GM12878 (cell line): Measurements from ENCODE around the gene CREB5. TPM values are rescaled to one million over a fixed set of nuclear protein-coding genes. Genes with fewer than 3 reads are reported as not detected.

ENCODE experiments used
- ATAC-seq: fragments of 200-7000 bp; cut with Tn5 transposase; 3 replicates; pipeline ENCODE4 v1.9.1; 2020; ENCODE audit warnings: mild to moderate bottlenecking, moderate library complexity
- BruUV-seq: library from RNA; stranded (reverse); fragments of 400-500 nt; replicated peaks from 2 replicates; lab custom pipeline; 2021; lab: Mats Ljungman, UMichigan
- CTCF ChIA-PET: fragments of 300-600 bp; sonication (Branson Sonifier 250); formaldehyde crosslinking; extraction: SDS; loops from one replicate; lab custom pipeline; 2021; ENCODE audit warnings: inconsistent platforms; lab: Yijun Ruan, JAX
- POLR2A ChIA-PET: fragments of 350-600 bp; formaldehyde crosslinking; extraction: SDS; loops from one replicate; lab custom pipeline; 2021; ENCODE audit warnings: inconsistent platforms; lab: Charles Lee
- RAD21 ChIA-PET: fragments of 300-600 bp; sonication (Branson Sonifier 250); formaldehyde crosslinking; loops from one replicate; lab custom pipeline; 2023; ENCODE audit warnings: antibody characterized with exemption; ENCODE audit not compliant: unreplicated experiment; lab: Charles Lee
- SMC1A ChIA-PET: fragments of 300-600 bp; sonication (Branson Sonifier 250); formaldehyde crosslinking; loops from one replicate; lab custom pipeline; 2023; ENCODE audit not compliant: unreplicated experiment, uncharacterized antibody; lab: Charles Lee
- DNase-seq: peaks from one replicate; pipeline ENCODE4 v3.0.0-alpha.2; 2011; ENCODE audit warnings: low read depth, low spot score
- FAIRE-seq: peaks from 3 replicates; lab custom pipeline; 2011; peaks lifted over from hg19 to GRCh38; lab: Jason Lieb, UNC
- H2AFZ ChIP-seq: 2 replicates; pipeline ENCODE4 v1.6.0; 2011; ENCODE audit warnings: low read depth, low read length, control low read depth; ENCODE audit not compliant: control insufficient read depth
- H3K27ac ChIP-seq: 2 replicates; pipeline ENCODE4 v1.5.1; 2011; ENCODE audit warnings: control low read depth; ENCODE audit not compliant: control insufficient read depth, insufficient read depth
- H3K27me3 ChIP-seq, 2 experiments: replicated peaks in 1 of 2; 2 replicates each; pipeline versions ENCODE4 v1.6.0 to v1.6.1; 2011; ENCODE audit warnings: low read length in 1 of 2; ENCODE audit not compliant: control insufficient read depth in 2 of 2, insufficient read depth in 2 of 2
- H3K36me3 ChIP-seq, 2 experiments: 2 replicates each; pipeline ENCODE4 v1.5.1; 2011; ENCODE audit warnings: low read length in 1 of 2; ENCODE audit not compliant: control insufficient read depth in 2 of 2, insufficient read depth in 2 of 2
- H3K4me1 ChIP-seq: 2 replicates; pipeline ENCODE4 v1.6.1; 2011; ENCODE audit warnings: mild to moderate bottlenecking, low read length, moderate library complexity, mixed read lengths; ENCODE audit not compliant: control insufficient read depth, insufficient read depth
- H3K4me2 ChIP-seq: 2 replicates; pipeline ENCODE4 v1.6.0; 2011; ENCODE audit warnings: control low read depth; ENCODE audit not compliant: control insufficient read depth, insufficient read depth
- H3K4me3 ChIP-seq: fragments of 200-600 bp; sonication (generic); 2 replicates; pipeline ENCODE4 v1.5.1; 2016
- H3K79me2 ChIP-seq: 2 replicates; pipeline ENCODE4 v1.6.0; 2011; ENCODE audit warnings: low read length; ENCODE audit not compliant: control insufficient read depth, insufficient read depth
- H3K9ac ChIP-seq: 2 replicates; pipeline ENCODE4 v1.8.0; 2011; ENCODE audit warnings: low read length, control low read depth, mixed read lengths; ENCODE audit not compliant: control insufficient read depth, insufficient read depth
- H3K9me3 ChIP-seq: replicated peaks from 3 replicates; pipeline ENCODE4 v1.5.1; 2011; ENCODE audit warnings: mild to moderate bottlenecking, low read length; ENCODE audit not compliant: control insufficient read depth, insufficient read depth
- H4K20me1 ChIP-seq: 2 replicates; pipeline ENCODE4 v1.6.0; 2011; ENCODE audit not compliant: control insufficient read depth, insufficient read depth
- ESRRA ChIP-seq: IDR thresholded peaks from 2 replicates; pipeline ENCODE4 v1.6.1; 2012; ENCODE audit warnings: mild to moderate bottlenecking, low read length, improper control_type of control experiment
- JUNB ChIP-seq: IDR thresholded peaks from 2 replicates; pipeline ENCODE4 v1.6.1; 2016; ENCODE audit warnings: antibody characterized with exemption, mild to moderate bottlenecking
- KLF5 ChIP-seq: fragments of 450-650 bp; IDR thresholded peaks from 2 replicates; pipeline ENCODE4 v1.6.1; 2014; ENCODE audit warnings: mild to moderate bottlenecking; ENCODE audit not compliant: partially characterized antibody
- MYC ChIP-seq: IDR thresholded peaks from 2 replicates; pipeline ENCODE4 v1.6.1; 2011; ENCODE audit warnings: mild to moderate bottlenecking, low read length, moderate library complexity, inconsistent platforms; ENCODE audit not compliant: insufficient read depth, insufficient replicate concordance, insufficient read length, severe bottlenecking
- NR2F1 ChIP-seq: fragments of 450-650 bp; conservative IDR thresholded peaks from 2 replicates; pipeline ENCODE4 v1.6.1; 2017; ENCODE audit warnings: mild to moderate bottlenecking
- RAD51 ChIP-seq: fragments of 450-650 bp; IDR thresholded peaks from 2 replicates; pipeline ENCODE4 v1.6.1; 2016; ENCODE audit warnings: moderate library complexity, mild to moderate bottlenecking, inconsistent platforms
- RFX5 ChIP-seq: IDR thresholded peaks from 2 replicates; pipeline ENCODE4 v1.6.1; 2011; ENCODE audit warnings: low read depth, low read length, improper control_type of control experiment
- SIN3A ChIP-seq: IDR thresholded peaks from 2 replicates; pipeline ENCODE4 v1.6.1; 2012; ENCODE audit warnings: low read depth, low read length, improper control_type of control experiment
- SREBF2 ChIP-seq: IDR thresholded peaks from 2 replicates; pipeline ENCODE4 v1.6.1; 2012; ENCODE audit warnings: mild to moderate bottlenecking, low read length
- STAT1 ChIP-seq: fragments of 450-650 bp; conservative IDR thresholded peaks from 2 replicates; pipeline ENCODE4 v1.6.1; 2014; ENCODE audit warnings: antibody characterized with exemption, mild to moderate bottlenecking
- TARDBP ChIP-seq: IDR thresholded peaks from 2 replicates; pipeline ENCODE4 v1.6.1; 2016; ENCODE audit warnings: borderline replicate concordance
- TBL1XR1 ChIP-seq: IDR thresholded peaks from 2 replicates; pipeline ENCODE4 v1.6.1; 2012; ENCODE audit warnings: low read depth, low read length, improper control_type of control experiment
- WGBS: methylation state at CpG from one replicate; pipeline ENCODE4 v1.1.6; 2016; ENCODE audit warnings: low lambda C conversion rate; ENCODE audit not compliant: insufficient replicate concordance, insufficient coverage; ENCODE audit errors: missing lambda C conversion rate; 5-methylcytosine and 5-hydroxymethylcytosine counted together
- in situ Hi-C: fragments of 300-500 bp; cut with MboI; formaldehyde crosslinking; loops from 9 replicates; pipeline ENCODE4 v1.14.3; 2018; ENCODE audit warnings: mixed read lengths
- intact Hi-C: fragments of 100-400 bp; cut with micrococcal nuclease; formaldehyde crosslinking; loops from one replicate; pipeline ENCODE4 v1.14.2; 2022; ENCODE audit not compliant: unreplicated experiment
- polyA plus RNA-seq, 11 experiments: library from polyadenylated mRNA; depleted of rRNA in 4 of 11; unstranded in 6 of 11; stranded (reverse) in 5 of 11; fragments of >200 nt; fragmentation: Nextera tagmentation in 4 of 11; fragmentation: Illumina TruSeq in 1 of 11; extraction: Ambion mirVana in 4 of 11; extraction: Trizol in 1 of 11; gene quantifications; 1 replicate in 1 of 11; 2 replicates in 10 of 11; pipeline versions ENCODE4 v1.2.1 to v1.2.3, GENCODE V29; 2011 to 2016; ENCODE audit warnings: inconsistent platforms in 2 of 11, missing spikeins in 2 of 11, low read depth in 1 of 11
- total RNA-seq, 4 experiments: library from RNA; depleted of rRNA in 3 of 4; stranded (reverse); fragments of >200 nt in 3 of 4; fragmentation: Illumina TruSeq in 1 of 4; extraction: Trizol in 1 of 4; gene quantifications; 2 replicates each; pipeline versions ENCODE4 v1.2.1 to v1.2.3, GENCODE V29; 2013 to 2021
- TF ChIP-seq, protein P1 (sequence below): fragments of 450-650 bp; IDR thresholded peaks from 2 replicates; pipeline ENCODE4 v1.6.1; 2016; ENCODE audit warnings: mild to moderate bottlenecking, moderate library complexity, borderline replicate concordance
- TF ChIP-seq, protein P2 (sequence below): IDR thresholded peaks from 2 replicates; pipeline ENCODE4 v1.6.1; 2012; ENCODE audit warnings: low read length, inconsistent platforms
- TF ChIP-seq, protein P3 (sequence below): IDR thresholded peaks from 2 replicates; pipeline ENCODE4 v1.6.1; 2011; ENCODE audit warnings: mild to moderate bottlenecking, low read depth, low read length, moderate library complexity; ENCODE audit not compliant: insufficient replicate concordance
- TF ChIP-seq, protein P4 (sequence below): IDR thresholded peaks from 2 replicates; pipeline ENCODE4 v1.6.1; 2012; ENCODE audit warnings: low read depth, low read length, improper control_type of control experiment

CREB5 gene
- total and polyA plus RNA-seq, 10 of the 15 experiments (the other 5 are each of a cell fraction or from before 2014, with no cell fraction given) = 12.9 to 74.1 (median 53.0) TPM

DNA sequence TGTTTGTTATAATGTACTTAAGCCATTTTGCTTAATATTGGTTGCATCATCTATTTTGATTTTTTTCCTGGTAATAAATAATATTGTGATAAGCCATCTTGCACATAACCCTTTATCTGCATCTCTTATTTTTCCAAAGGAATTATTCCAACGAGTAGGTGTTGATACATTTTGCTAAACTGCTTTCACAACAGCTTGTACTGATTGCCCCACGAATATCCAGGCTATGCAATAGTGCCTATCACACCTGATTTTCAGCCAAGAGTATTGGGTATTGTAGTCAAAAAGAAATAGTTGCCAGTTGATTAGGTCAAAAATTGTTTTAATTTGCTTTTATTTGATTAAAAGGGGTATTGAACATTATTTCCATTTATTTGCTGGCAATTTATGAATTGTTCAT is 20.7 kb downstream of the CREB5 start:
- no peak for TF ChIP-seq TBL1XR1
- TF ChIP-seq STAT1 = no peak
- no peak for TF ChIP-seq MYC
- TF ChIP-seq, protein P1, sequence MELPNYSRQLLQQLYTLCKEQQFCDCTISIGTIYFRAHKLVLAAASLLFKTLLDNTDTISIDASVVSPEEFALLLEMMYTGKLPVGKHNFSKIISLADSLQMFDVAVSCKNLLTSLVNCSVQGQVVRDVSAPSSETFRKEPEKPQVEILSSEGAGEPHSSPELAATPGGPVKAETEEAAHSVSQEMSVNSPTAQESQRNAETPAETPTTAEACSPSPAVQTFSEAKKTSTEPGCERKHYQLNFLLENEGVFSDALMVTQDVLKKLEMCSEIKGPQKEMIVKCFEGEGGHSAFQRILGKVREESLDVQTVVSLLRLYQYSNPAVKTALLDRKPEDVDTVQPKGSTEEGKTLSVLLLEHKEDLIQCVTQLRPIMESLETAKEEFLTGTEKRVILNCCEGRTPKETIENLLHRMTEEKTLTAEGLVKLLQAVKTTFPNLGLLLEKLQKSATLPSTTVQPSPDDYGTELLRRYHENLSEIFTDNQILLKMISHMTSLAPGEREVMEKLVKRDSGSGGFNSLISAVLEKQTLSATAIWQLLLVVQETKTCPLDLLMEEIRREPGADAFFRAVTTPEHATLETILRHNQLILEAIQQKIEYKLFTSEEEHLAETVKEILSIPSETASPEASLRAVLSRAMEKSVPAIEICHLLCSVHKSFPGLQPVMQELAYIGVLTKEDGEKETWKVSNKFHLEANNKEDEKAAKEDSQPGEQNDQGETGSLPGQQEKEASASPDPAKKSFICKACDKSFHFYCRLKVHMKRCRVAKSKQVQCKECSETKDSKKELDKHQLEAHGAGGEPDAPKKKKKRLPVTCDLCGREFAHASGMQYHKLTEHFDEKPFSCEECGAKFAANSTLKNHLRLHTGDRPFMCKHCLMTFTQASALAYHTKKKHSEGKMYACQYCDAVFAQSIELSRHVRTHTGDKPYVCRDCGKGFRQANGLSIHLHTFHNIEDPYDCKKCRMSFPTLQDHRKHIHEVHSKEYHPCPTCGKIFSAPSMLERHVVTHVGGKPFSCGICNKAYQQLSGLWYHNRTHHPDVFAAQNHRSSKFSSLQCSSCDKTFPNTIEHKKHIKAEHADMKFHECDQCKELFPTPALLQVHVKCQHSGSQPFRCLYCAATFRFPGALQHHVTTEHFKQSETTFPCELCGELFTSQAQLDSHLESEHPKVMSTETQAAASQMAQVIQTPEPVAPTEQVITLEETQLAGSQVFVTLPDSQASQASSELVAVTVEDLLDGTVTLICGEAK = no peak
- TF ChIP-seq NR2F1 = no peak
- TF ChIP-seq ESRRA = no peak
- TF ChIP-seq RAD51 = no peak
- TF ChIP-seq SREBF2 = no peak
- no peak for TF ChIP-seq TARDBP
- no peak for TF ChIP-seq SIN3A
- no peak for TF ChIP-seq JUNB
- TF ChIP-seq RFX5 = no peak
- TF ChIP-seq, protein P2, sequence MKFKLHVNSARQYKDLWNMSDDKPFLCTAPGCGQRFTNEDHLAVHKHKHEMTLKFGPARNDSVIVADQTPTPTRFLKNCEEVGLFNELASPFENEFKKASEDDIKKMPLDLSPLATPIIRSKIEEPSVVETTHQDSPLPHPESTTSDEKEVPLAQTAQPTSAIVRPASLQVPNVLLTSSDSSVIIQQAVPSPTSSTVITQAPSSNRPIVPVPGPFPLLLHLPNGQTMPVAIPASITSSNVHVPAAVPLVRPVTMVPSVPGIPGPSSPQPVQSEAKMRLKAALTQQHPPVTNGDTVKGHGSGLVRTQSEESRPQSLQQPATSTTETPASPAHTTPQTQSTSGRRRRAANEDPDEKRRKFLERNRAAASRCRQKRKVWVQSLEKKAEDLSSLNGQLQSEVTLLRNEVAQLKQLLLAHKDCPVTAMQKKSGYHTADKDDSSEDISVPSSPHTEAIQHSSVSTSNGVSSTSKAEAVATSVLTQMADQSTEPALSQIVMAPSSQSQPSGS = no peak
- TF ChIP-seq, protein P3, sequence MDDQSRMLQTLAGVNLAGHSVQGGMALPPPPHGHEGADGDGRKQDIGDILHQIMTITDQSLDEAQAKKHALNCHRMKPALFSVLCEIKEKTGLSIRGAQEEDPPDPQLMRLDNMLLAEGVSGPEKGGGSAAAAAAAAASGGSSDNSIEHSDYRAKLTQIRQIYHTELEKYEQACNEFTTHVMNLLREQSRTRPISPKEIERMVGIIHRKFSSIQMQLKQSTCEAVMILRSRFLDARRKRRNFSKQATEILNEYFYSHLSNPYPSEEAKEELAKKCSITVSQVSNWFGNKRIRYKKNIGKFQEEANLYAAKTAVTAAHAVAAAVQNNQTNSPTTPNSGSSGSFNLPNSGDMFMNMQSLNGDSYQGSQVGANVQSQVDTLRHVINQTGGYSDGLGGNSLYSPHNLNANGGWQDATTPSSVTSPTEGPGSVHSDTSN = no peak
- TF ChIP-seq, protein P4, sequence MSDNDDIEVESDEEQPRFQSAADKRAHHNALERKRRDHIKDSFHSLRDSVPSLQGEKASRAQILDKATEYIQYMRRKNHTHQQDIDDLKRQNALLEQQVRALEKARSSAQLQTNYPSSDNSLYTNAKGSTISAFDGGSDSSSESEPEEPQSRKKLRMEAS = no peak
- no peak for TF ChIP-seq KLF5
- RAD21 ChIA-PET = interaction anchor here (0.5 to 1.9 kb wide), 3 partner anchors 13 to 180 kb away, joined by 3 to 5 read pairs (median 4); no protein-coding TSS in a partner anchor
- no peaks in the 10 kb centered on the region for H4K20me1 ChIP-seq
- no peaks in the 10 kb centered on the region for H3K9me3 ChIP-seq
- H3K79me2 ChIP-seq = no peaks in the 10 kb centered on the region
- FAIRE-seq = no peak
- no peak overlapping the region for H3K9ac ChIP-seq
- no peak overlapping the region for H2AFZ ChIP-seq
- no peaks in the 10 kb centered on the region for H3K4me1 ChIP-seq
- intact Hi-C loops (no loop called here), in situ Hi-C loops (no loop called here)
- H3K4me3 ChIP-seq = no peak overlapping the region
- CTCF ChIA-PET = interaction anchor here (0.9 to 1.8 kb wide), 4 partner anchors 10 to 63 kb away, joined by 3 to 7 read pairs (median 3); no protein-coding TSS in a partner anchor
- H3K4me2 ChIP-seq = no peak overlapping the region
- POLR2A ChIA-PET = interaction anchor here (1.6 kb wide), 1 partner anchor 9 kb away, joined by 5 read pairs; no protein-coding TSS in a partner anchor
- no TSS peak for BruUV-seq
- no peaks in the 10 kb centered on the region for H3K27me3 ChIP-seq
- 21% methylated on average over 2 of the region's 2 CpGs for WGBS
- no peak for DNase-seq
- SMC1A ChIA-PET = interaction anchor here (1.0 to 4.0 kb wide), 8 partner anchors 12 to 39 kb away, joined by 3 to 13 read pairs (median 5); no protein-coding TSS in a partner anchor
- H3K36me3 ChIP-seq = no peaks in the 10 kb centered on the region; a peak in 1 of 4 replicates
- ATAC-seq = no peak
- H3K27ac ChIP-seq = no peak overlapping the region
